CD14-positive monocyte (primary cell): Measurements from ENCODE around the gene EHF. TPM values are rescaled to one million over a fixed set of nuclear protein-coding genes. Genes with fewer than 3 reads are reported as not detected.

Experiments used
- DNase-seq, 3 donors: peaks; one replicate each; pipeline ENCODE4 v3.0.0-alpha.2; 2011 to 2022
- H2AFZ ChIP-seq: 2 replicates; pipeline ENCODE4 v1.6.0; 2012; ENCODE audit warnings: mild to moderate bottlenecking, low read depth, low read length, inconsistent platforms; ENCODE audit not compliant: insufficient read depth, poor library complexity, severe bottlenecking
- H3K27ac ChIP-seq, 2 donors: 1 replicate in 1 of 2; 2 replicates in 1 of 2; pipeline ENCODE4 v1.5.1; 2012 to 2013; ENCODE audit warnings: low read length in 2 of 2, control low read depth in 1 of 2, inconsistent platforms in 1 of 2, low read depth in 1 of 2, mild to moderate bottlenecking in 1 of 2
- H3K27me3 ChIP-seq, 2 donors: one replicate each; pipeline versions ENCODE4 v1.6.0 to v1.6.1; 2011 to 2013; ENCODE audit warnings: low read length in 2 of 2; ENCODE audit not compliant: control insufficient read depth in 2 of 2, insufficient read depth in 2 of 2
- H3K36me3 ChIP-seq, 2 donors: replicated peaks in 1 of 2; 1 replicate in 1 of 2; 2 replicates in 1 of 2; pipeline versions ENCODE4 v1.5.1 to v1.6.1; 2012 to 2013; ENCODE audit warnings: low read length in 2 of 2, control low read depth in 1 of 2, inconsistent platforms in 1 of 2, mild to moderate bottlenecking in 1 of 2; ENCODE audit not compliant: insufficient read depth in 2 of 2, control insufficient read depth in 1 of 2
- H3K4me1 ChIP-seq, 2 donors: 1 replicate in 1 of 2; 2 replicates in 1 of 2; pipeline versions ENCODE4 v1.5.1 to v1.6.1; 2012 to 2013; ENCODE audit warnings: low read length in 2 of 2, control low read depth in 1 of 2, inconsistent platforms in 1 of 2, mild to moderate bottlenecking in 1 of 2, moderate library complexity in 1 of 2; ENCODE audit not compliant: insufficient read depth in 2 of 2, control insufficient read depth in 1 of 2
- H3K4me2 ChIP-seq: replicated peaks from 2 replicates; pipeline ENCODE3; 2012; ENCODE audit warnings: low read length, moderate library complexity, mild to moderate bottlenecking; ENCODE audit not compliant: poor library complexity, severe bottlenecking; ENCODE audit errors: extremely low read depth
- H3K4me3 ChIP-seq, 3 experiments: fragments of 200-600 bp in 1 of 3; sonication (generic) in 1 of 3; replicated peaks in 1 of 3; 1 replicate in 2 of 3; 2 replicates in 1 of 3; pipeline ENCODE4 v1.5.1; 2011 to 2013; ENCODE audit warnings: low read length in 3 of 3, mild to moderate bottlenecking in 3 of 3, control low read depth in 2 of 3, low read depth in 2 of 3, inconsistent platforms in 1 of 3, moderate library complexity in 1 of 3
- H3K79me2 ChIP-seq: 2 replicates; pipeline ENCODE4 v1.6.0; 2012; ENCODE audit warnings: mild to moderate bottlenecking, control low read depth, inconsistent platforms, low read length, moderate library complexity; ENCODE audit not compliant: insufficient read depth
- H3K9ac ChIP-seq: 2 replicates; pipeline ENCODE4 v1.6.0; 2017; ENCODE audit warnings: low read length, mild to moderate bottlenecking; ENCODE audit not compliant: insufficient read depth, poor library complexity, severe bottlenecking
- H3K9me3 ChIP-seq, 2 donors: replicated peaks in 1 of 2; 1 replicate in 1 of 2; 2 replicates in 1 of 2; pipeline versions ENCODE4 v1.5.1 to v1.6.1; 2012 to 2013; ENCODE audit warnings: low read length in 2 of 2, control low read depth in 1 of 2; ENCODE audit not compliant: control insufficient read depth in 1 of 2, insufficient read depth in 1 of 2
- H4K20me1 ChIP-seq: 2 replicates; pipeline ENCODE4 v1.6.0; 2012; ENCODE audit warnings: mild to moderate bottlenecking, low read length, control low read depth, moderate library complexity; ENCODE audit not compliant: insufficient read depth
- H3K27ac Mint-ChIP-seq, 7 donors: one replicate each; pipeline ENCODE4 v1.8.0; 2020; ENCODE audit warnings: mild to moderate bottlenecking in 7 of 7, mixed read lengths in 7 of 7, moderate library complexity in 6 of 7, inconsistent platforms in 2 of 7
- H3K27me3 Mint-ChIP-seq, 3 donors: one replicate each; pipeline ENCODE4 v1.8.0; 2021 to 2022; ENCODE audit warnings: low read depth in 3 of 3, mild to moderate bottlenecking in 3 of 3, mixed read lengths in 3 of 3, moderate library complexity in 3 of 3, inconsistent platforms in 1 of 3
- H3K36me3 Mint-ChIP-seq, 2 donors: one replicate each; pipeline ENCODE4 v1.8.0; 2020; ENCODE audit warnings: mixed read lengths in 2 of 2, inconsistent platforms in 1 of 2, mild to moderate bottlenecking in 1 of 2
- H3K4me1 Mint-ChIP-seq: one replicate; pipeline ENCODE4 v1.8.0; 2020; ENCODE audit warnings: mild to moderate bottlenecking, mixed read lengths
- H3K4me3 Mint-ChIP-seq, 2 donors: one replicate each; pipeline ENCODE4 v1.8.0; 2020; ENCODE audit warnings: mild to moderate bottlenecking in 2 of 2, mixed read lengths in 2 of 2, moderate library complexity in 1 of 2
- H3K9me3 Mint-ChIP-seq, 7 donors: one replicate each; pipeline ENCODE4 v1.8.0; 2020 to 2022; ENCODE audit warnings: mixed read lengths in 7 of 7, mild to moderate bottlenecking in 6 of 7, moderate library complexity in 6 of 7, inconsistent platforms in 2 of 7
- CTCF ChIP-seq: fragments of 200-600 bp; IDR thresholded peaks from one replicate; pipeline ENCODE4 v1.8.0; 2022; ENCODE audit warnings: antibody characterized with exemption, mild to moderate bottlenecking
- WGBS: methylation state at CpG from one replicate; pipeline ENCODE4 v1.1.5; 2013; ENCODE audit warnings: missing lambda C conversion rate; ENCODE audit not compliant: insufficient coverage; 5-methylcytosine and 5-hydroxymethylcytosine counted together
- intact Hi-C, 2 donors: fragments of 100-400 bp; cut with micrococcal nuclease; formaldehyde crosslinking; loops; one replicate each; pipeline versions ENCODE4 v1.15.0 to v1.15.1; 2023
- polyA plus RNA-seq, 3 donors: library from polyadenylated mRNA; depleted of rRNA in 1 of 3; unstranded in 2 of 3; stranded (reverse) in 1 of 3; fragments of 300-500 nt in 2 of 3; fragments of >200 nt in 1 of 3; fragmentation: Illumina TruSeq in 2 of 3; gene quantifications; 1 replicate in 2 of 3; 2 replicates in 1 of 3; pipeline ENCODE4 v1.2.3, GENCODE V29; 2012 to 2021

The EHF gene
- polyA plus RNA-seq, 3 donors = 0.17 to 0.21 TPM; not detected in 1

- H3K4me3 ChIP-seq = no peak overlapping the region
- peaks cover 18 to 19% of the 10 kb centered on the region in 2 donors for H3K4me1 ChIP-seq
- no peak for DNase-seq
- no peak overlapping the region for H3K9ac ChIP-seq
- H3K4me2 ChIP-seq = no peak overlapping the region
- no peaks in the 10 kb centered on the region for H3K36me3 ChIP-seq
- H3K27ac ChIP-seq = no peak overlapping the region
- Mint-ChIP-seq H3K9me3 (no peaks in the 10 kb centered on the region), H3K4me1 (peaks cover 17% of the 10 kb centered on the region), H3K27me3 (peaks cover 0 to 3% (median 2%) of the 10 kb centered on the region in 3 donors), H3K36me3 (peaks cover 0 to 3% of the 10 kb centered on the region in 2 donors), H3K27ac (no peak overlapping the region), H3K4me3 (no peak overlapping the region)
- no peaks in the 10 kb centered on the region for H3K9me3 ChIP-seq
- 100% methylated on average over 2 of the region's 4 CpGs for WGBS
- H3K79me2 ChIP-seq = no peaks in the 10 kb centered on the region
- H4K20me1 ChIP-seq = no peaks in the 10 kb centered on the region
- no peak for TF ChIP-seq CTCF
- H2AFZ ChIP-seq = no peak overlapping the region
- no peaks in the 10 kb centered on the region for H3K27me3 ChIP-seq
- intact Hi-C loops = no loop called here
Measured at GRCh38 chr11:34631737-34632104, 10.8 kb downstream of the EHF start.

GRCh38 chr11:34632105-34632791 is 11.4 kb downstream of the EHF start:
- Histone ChIP-seq H4K20me1 (no peaks in the 10 kb centered on the region), H3K9me3 (no peaks in the 10 kb centered on the region), H3K27me3 (no peaks in the 10 kb centered on the region), H3K4me3 (no peak overlapping the region), H3K27ac (no peak overlapping the region), H3K4me1 (peaks cover 18 to 19% of the 10 kb centered on the region in 2 donors), H3K79me2 (no peaks in the 10 kb centered on the region), H3K9ac (no peak overlapping the region), H3K36me3 (no peaks in the 10 kb centered on the region), H2AFZ (no peak overlapping the region), H3K4me2 (no peak overlapping the region)
- WGBS = 100% methylated on average over 2 of the region's 7 CpGs
- no peak for DNase-seq
- Mint-ChIP-seq H3K9me3 (no peaks in the 10 kb centered on the region), H3K36me3 (peaks cover 0 to 3% of the 10 kb centered on the region in 2 donors), H3K4me1 (peaks cover 21% of the 10 kb centered on the region), H3K27ac (peak overlapping the region in 1 of 7 donors; percentile 22), H3K4me3 (no peak overlapping the region), H3K27me3 (peaks cover 0 to 4% (median 3%) of the 10 kb centered on the region in 3 donors)
- no peak for TF ChIP-seq CTCF
- intact Hi-C loops = no loop called here
